ENCODE measurements around the gene DIDO1. TPM values are rescaled to one million over a fixed set of nuclear protein-coding genes. Genes with fewer than 3 reads are reported as not detected.
"Not testable (repeated sequence)": the region's sequence is repeated elsewhere in the genome, so short reads cannot be mapped to it uniquely, and the experiment has no call there.

DIDO1 gene
- total RNA-seq, 4 donors from 2014 or later, result 64.5 to 89.7 (median 78.9) TPM

DNA sequence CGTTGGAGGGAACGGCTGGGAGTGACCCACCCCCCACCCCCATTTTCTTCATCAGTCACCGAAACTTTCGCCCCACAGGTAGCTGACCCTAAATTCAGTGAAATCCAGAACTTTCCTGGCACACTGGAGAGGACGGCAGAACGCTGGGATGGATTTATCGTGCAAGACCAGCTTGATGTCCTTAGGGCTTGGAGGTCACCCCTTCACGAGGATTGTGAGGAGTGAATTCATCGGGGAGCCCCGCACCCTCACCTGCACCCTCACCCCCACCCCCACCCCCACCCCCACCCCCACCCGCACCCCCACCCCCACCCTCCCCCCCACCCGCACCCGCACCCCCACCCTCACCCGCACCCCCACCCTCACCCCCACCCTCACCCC is 51.4 kb downstream of the DIDO1 start:
- Histone ChIP-seq H3K36me3 (peaks cover 0 to 10% (median 0%) of the 10 kb centered on the region in 3 donors), H3K4me3 (no peak overlapping the region), H3K4me1 (peaks cover 0 to 23% (median 13%) of the 10 kb centered on the region in 4 donors), H3K9me3 (no peaks in the 10 kb centered on the region), H3K27me3 (no peaks in the 10 kb centered on the region), H3K27ac (no peak overlapping the region)
- DNase-seq (ENCODE audit: low spot score in 2 of 2), result no peak
- WGBS, 2 donors, result 83 to 92% methylated on average over 8 to 10 of the region's 14 CpGs
- TF ChIP-seq, protein P1, sequence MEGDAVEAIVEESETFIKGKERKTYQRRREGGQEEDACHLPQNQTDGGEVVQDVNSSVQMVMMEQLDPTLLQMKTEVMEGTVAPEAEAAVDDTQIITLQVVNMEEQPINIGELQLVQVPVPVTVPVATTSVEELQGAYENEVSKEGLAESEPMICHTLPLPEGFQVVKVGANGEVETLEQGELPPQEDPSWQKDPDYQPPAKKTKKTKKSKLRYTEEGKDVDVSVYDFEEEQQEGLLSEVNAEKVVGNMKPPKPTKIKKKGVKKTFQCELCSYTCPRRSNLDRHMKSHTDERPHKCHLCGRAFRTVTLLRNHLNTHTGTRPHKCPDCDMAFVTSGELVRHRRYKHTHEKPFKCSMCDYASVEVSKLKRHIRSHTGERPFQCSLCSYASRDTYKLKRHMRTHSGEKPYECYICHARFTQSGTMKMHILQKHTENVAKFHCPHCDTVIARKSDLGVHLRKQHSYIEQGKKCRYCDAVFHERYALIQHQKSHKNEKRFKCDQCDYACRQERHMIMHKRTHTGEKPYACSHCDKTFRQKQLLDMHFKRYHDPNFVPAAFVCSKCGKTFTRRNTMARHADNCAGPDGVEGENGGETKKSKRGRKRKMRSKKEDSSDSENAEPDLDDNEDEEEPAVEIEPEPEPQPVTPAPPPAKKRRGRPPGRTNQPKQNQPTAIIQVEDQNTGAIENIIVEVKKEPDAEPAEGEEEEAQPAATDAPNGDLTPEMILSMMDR (IDR thresholded peaks at IDR 0.05), result no peak
- TF ChIP-seq POLR2A (IDR thresholded peaks at IDR 0.05) (no peak), EP300 (IDR thresholded peaks at IDR 0.05) (no peak)

GRCh38 chr20:62873681-62874031 is 52.6 kb downstream of the DIDO1 start:
- H3K4me3 ChIP-seq, H3K9me3 ChIP-seq, H3K36me3 ChIP-seq, H3K27me3 ChIP-seq: not testable (repeated sequence)
- Histone ChIP-seq H3K4me1 (peaks cover 0 to 23% (median 13%) of the 10 kb centered on the region in 4 donors), H3K27ac (peak overlapping the region in 2 of 4 donors; percentile 15 to 40)
- peak; percentile 59 to 70 for DNase-seq (ENCODE audit: low spot score in 2 of 2)
- TF ChIP-seq, protein P1 (IDR thresholded peaks at IDR 0.05), result peak; percentile 47 to 72 (median 51)
- 4 to 6% methylated on average over 14 to 15 of the region's 15 CpGs for WGBS, 2 donors

- TF ChIP-seq POLR2A (IDR thresholded peaks at IDR 0.05) (no peak), EP300 (IDR thresholded peaks at IDR 0.05) (no peak)
- TF ChIP-seq, protein P1 (IDR thresholded peaks at IDR 0.05), result no peak
- no peaks in the 10 kb centered on the region for H3K36me3 ChIP-seq
- no peak overlapping the region for H3K27ac ChIP-seq
- H3K4me1 ChIP-seq, result peaks cover 0 to 23% (median 13%) of the 10 kb centered on the region in 4 donors
- WGBS, 2 donors, result 77% methylated on average over 7 of the region's 7 CpGs
- H3K9me3 ChIP-seq, result no peaks in the 10 kb centered on the region
- H3K4me3 ChIP-seq, result no peak overlapping the region
- no peak for DNase-seq (ENCODE audit: low spot score in 2 of 2)
- H3K27me3 ChIP-seq, result no peaks in the 10 kb centered on the region
Measured at GRCh38 chr20:62873280-62873679, 53.0 kb downstream of the DIDO1 start.

GRCh38 chr20:62872862-62873261 is 53.4 kb downstream of the DIDO1 start:
- H3K27ac ChIP-seq, result no peak overlapping the region
- WGBS, 2 donors, result 96 to 97% methylated on average over 6 of the region's 6 CpGs

GRCh38 chr20:62872184-62872847 is 54.0 kb downstream of the DIDO1 start:
- Histone ChIP-seq H3K36me3 (no peaks in the 10 kb centered on the region), H3K27me3 (no peaks in the 10 kb centered on the region), H3K27ac (no peak overlapping the region), H3K4me3 (no peak overlapping the region), H3K4me1 (peaks cover 0 to 20% (median 12%) of the 10 kb centered on the region in 4 donors), H3K9me3 (no peaks in the 10 kb centered on the region)
- 85 to 89% methylated on average over 18 of the region's 18 CpGs for WGBS, 2 donors
- TF ChIP-seq POLR2A (IDR thresholded peaks at IDR 0.05) (no peak), EP300 (IDR thresholded peaks at IDR 0.05) (no peak)
- TF ChIP-seq, protein P1 (IDR thresholded peaks at IDR 0.05), result no peak
- DNase-seq (ENCODE audit: low spot score in 2 of 2), result no peak

More at GRCh38 chr20:62872862-62873261, 53.4 kb downstream of the DIDO1 start:
- Histone ChIP-seq H3K36me3 (no peaks in the 10 kb centered on the region), H3K27me3 (no peaks in the 10 kb centered on the region), H3K4me3 (no peak overlapping the region), H3K9me3 (no peaks in the 10 kb centered on the region), H3K4me1 (peaks cover 0 to 23% (median 13%) of the 10 kb centered on the region in 4 donors)
- TF ChIP-seq POLR2A (IDR thresholded peaks at IDR 0.05) (no peak), EP300 (IDR thresholded peaks at IDR 0.05) (no peak)
- TF ChIP-seq, protein P1 (IDR thresholded peaks at IDR 0.05), result no peak
- DNase-seq (ENCODE audit: low spot score in 2 of 2), result no peak
